Neural cell (in vitro differentiated cells): Measurements from ENCODE around the gene AGTRAP. TPM values are rescaled to one million over a fixed set of nuclear protein-coding genes. Genes with fewer than 3 reads are reported as not detected.

ENCODE experiments used
- H2AFZ ChIP-seq: fragments of 200-600, 300-800 bp; sonication (generic), shearing (Covaris generic); 2 replicates; pipeline ENCODE4 v1.6.0; 2014; ENCODE audit warnings: low read depth, mild to moderate bottlenecking, antibody characterized with exemption, low read length, moderate library complexity
- H3F3A ChIP-seq: fragments of 200-600 bp; shearing (Covaris generic); 2 replicates; pipeline ENCODE4 v1.6.1; 2016; ENCODE audit warnings: mild to moderate bottlenecking, moderate library complexity, mixed read lengths, antibody characterized with exemption, low read length; ENCODE audit not compliant: insufficient read depth, poor library complexity, severe bottlenecking
- H3K27ac ChIP-seq: fragments of 200-600, 300-800 bp; sonication (generic), shearing (Covaris generic); 2 replicates; pipeline ENCODE4 v1.5.1; 2014; ENCODE audit warnings: mild to moderate bottlenecking, low read length, moderate library complexity
- H3K27me3 ChIP-seq: fragments of 300-800, 200-600 bp; sonication (generic), shearing (Covaris generic); 2 replicates; pipeline ENCODE4 v1.6.0; 2014; ENCODE audit warnings: mild to moderate bottlenecking, low read depth, low read length, moderate library complexity; ENCODE audit not compliant: insufficient read depth
- H3K36me3 ChIP-seq: fragments of 300-800, 200-600 bp; sonication (generic), shearing (Covaris generic); 2 replicates; pipeline ENCODE4 v1.5.1; 2014; ENCODE audit warnings: mild to moderate bottlenecking, antibody characterized with exemption, low read length, moderate library complexity; ENCODE audit not compliant: insufficient read depth
- H3K4me2 ChIP-seq: fragments of 300-800, 200-600 bp; sonication (generic), shearing (Covaris generic); 2 replicates; pipeline ENCODE4 v1.6.0; 2014; ENCODE audit warnings: mild to moderate bottlenecking, low read length
- H3K4me3 ChIP-seq: fragments of 300-800, 200-600 bp; sonication (generic), shearing (Covaris generic); 2 replicates; pipeline ENCODE4 v1.5.1; 2014; ENCODE audit warnings: mild to moderate bottlenecking, low read length, moderate library complexity
- H3K79me2 ChIP-seq: fragments of 200-600 bp; shearing (Covaris generic); replicated peaks from 2 replicates; pipeline ENCODE4 v1.6.0; 2014; ENCODE audit warnings: mild to moderate bottlenecking, low read length, moderate library complexity; ENCODE audit not compliant: insufficient read depth
- H3K9ac ChIP-seq: fragments of 300-800, 200-600 bp; sonication (generic), shearing (Covaris generic); 2 replicates; pipeline ENCODE4 v1.6.1; 2016; ENCODE audit warnings: mild to moderate bottlenecking, low read length, mixed read lengths
- H3K9me2 ChIP-seq: fragments of 200-600 bp; shearing (Covaris generic); 2 replicates; pipeline ENCODE4 v1.6.1; 2016; ENCODE audit warnings: mild to moderate bottlenecking, low read length, mixed read lengths; ENCODE audit not compliant: insufficient read depth
- H3K9me3 ChIP-seq: fragments of 200-600, 300-800 bp; sonication (generic), shearing (Covaris generic); 2 replicates; pipeline ENCODE4 v1.6.1; 2016; ENCODE audit warnings: mild to moderate bottlenecking, mixed run types, low read length, moderate library complexity, mixed read lengths
- H4K20me1 ChIP-seq: fragments of 200-600 bp; shearing (Covaris generic); 2 replicates; pipeline ENCODE4 v1.6.1; 2016; ENCODE audit warnings: mild to moderate bottlenecking, mixed run types; ENCODE audit not compliant: insufficient read depth
- EP300 ChIP-seq: fragments of 450-650 bp; conservative IDR thresholded peaks from 2 replicates; pipeline ENCODE4 v1.6.1; 2014; ENCODE audit warnings: antibody characterized with exemption, mild to moderate bottlenecking, moderate library complexity; ENCODE audit not compliant: poor library complexity, severe bottlenecking
- EZH2 ChIP-seq: fragments of 200-600, 300-800 bp; shearing (Covaris generic), sonication (generic); IDR thresholded peaks from 2 replicates; pipeline ENCODE4 v1.6.1; 2014; ENCODE audit warnings: antibody characterized with exemption, low read length, borderline replicate concordance, mild to moderate bottlenecking; ENCODE audit not compliant: insufficient read depth, poor library complexity, severe bottlenecking
- MXI1 ChIP-seq: fragments of 450-650 bp; conservative IDR thresholded peaks from 2 replicates; pipeline ENCODE4 v1.6.1; 2014; ENCODE audit warnings: antibody characterized with exemption, mild to moderate bottlenecking; ENCODE audit not compliant: poor library complexity, severe bottlenecking
- POLR2AphosphoS5 ChIP-seq: IDR thresholded peaks from 2 replicates; pipeline ENCODE4 v1.6.1; 2012
- RAD21 ChIP-seq: fragments of 450-650 bp; conservative IDR thresholded peaks from 2 replicates; pipeline ENCODE4 v1.6.1; 2014; ENCODE audit warnings: antibody characterized with exemption, mild to moderate bottlenecking, moderate library complexity
- SMC3 ChIP-seq: fragments of 450-650 bp; conservative IDR thresholded peaks from 2 replicates; pipeline ENCODE4 v1.6.1; 2014; ENCODE audit warnings: antibody characterized with exemption, mild to moderate bottlenecking, moderate library complexity; ENCODE audit not compliant: poor library complexity
- TAF1 ChIP-seq: IDR thresholded peaks from 2 replicates; pipeline ENCODE4 v1.6.1; 2012; ENCODE audit warnings: low read depth
- polyA plus RNA-seq: library from polyadenylated mRNA; depleted of rRNA; stranded (reverse); fragments of >200 nt; gene quantifications from 2 replicates; pipeline ENCODE4 v1.2.3, GENCODE V29; 2014
- TF ChIP-seq, protein P1 (sequence below): IDR thresholded peaks from 2 replicates; pipeline ENCODE4 v1.6.1; 2012; ENCODE audit warnings: borderline replicate concordance
- TF ChIP-seq, protein P2 (sequence below): fragments of 450-650 bp; IDR thresholded peaks from 2 replicates; pipeline ENCODE4 v1.5.1; 2014; ENCODE audit warnings: antibody characterized with exemption, mild to moderate bottlenecking, moderate library complexity; ENCODE audit not compliant: poor library complexity, severe bottlenecking

AGTRAP gene
- polyA plus RNA-seq, 1 donor from 2014 or later, result 4.4 TPM

DNA sequence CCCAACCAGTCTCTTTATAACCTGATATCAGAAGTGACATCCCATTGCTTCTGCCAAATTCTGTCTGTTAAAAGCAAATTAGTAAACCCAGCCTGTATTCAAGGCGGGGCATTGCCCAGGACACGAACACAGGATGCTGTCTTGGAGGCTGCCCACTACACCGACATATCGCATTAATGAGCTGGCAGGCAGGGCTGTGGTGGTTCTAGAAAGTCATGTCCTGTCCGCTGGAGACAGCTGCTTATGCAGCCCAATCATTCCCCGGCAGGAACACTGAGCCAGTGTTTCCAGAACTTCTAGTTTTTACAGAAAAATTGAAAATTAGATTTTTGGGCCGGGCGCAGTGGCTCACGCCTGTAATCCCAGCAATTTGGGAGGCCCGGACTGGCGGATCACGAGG lies 45.4 kb downstream of the AGTRAP start:
- no peak overlapping the region for H3K4me3 ChIP-seq
- no peaks in the 10 kb centered on the region for H3K36me3 ChIP-seq
- H4K20me1 ChIP-seq, result no peaks in the 10 kb centered on the region
- H3K79me2 ChIP-seq, result no peaks in the 10 kb centered on the region
- H3F3A ChIP-seq, result no peaks in the 10 kb centered on the region
- H3K4me2 ChIP-seq, result no peak overlapping the region
- no peaks in the 10 kb centered on the region for H3K9me3 ChIP-seq
- H3K9ac ChIP-seq, result no peak overlapping the region
- no peaks in the 10 kb centered on the region for H3K27me3 ChIP-seq
- H2AFZ ChIP-seq, result no peak overlapping the region
- H3K27ac ChIP-seq, result no peak overlapping the region
- TF ChIP-seq, protein P1, sequence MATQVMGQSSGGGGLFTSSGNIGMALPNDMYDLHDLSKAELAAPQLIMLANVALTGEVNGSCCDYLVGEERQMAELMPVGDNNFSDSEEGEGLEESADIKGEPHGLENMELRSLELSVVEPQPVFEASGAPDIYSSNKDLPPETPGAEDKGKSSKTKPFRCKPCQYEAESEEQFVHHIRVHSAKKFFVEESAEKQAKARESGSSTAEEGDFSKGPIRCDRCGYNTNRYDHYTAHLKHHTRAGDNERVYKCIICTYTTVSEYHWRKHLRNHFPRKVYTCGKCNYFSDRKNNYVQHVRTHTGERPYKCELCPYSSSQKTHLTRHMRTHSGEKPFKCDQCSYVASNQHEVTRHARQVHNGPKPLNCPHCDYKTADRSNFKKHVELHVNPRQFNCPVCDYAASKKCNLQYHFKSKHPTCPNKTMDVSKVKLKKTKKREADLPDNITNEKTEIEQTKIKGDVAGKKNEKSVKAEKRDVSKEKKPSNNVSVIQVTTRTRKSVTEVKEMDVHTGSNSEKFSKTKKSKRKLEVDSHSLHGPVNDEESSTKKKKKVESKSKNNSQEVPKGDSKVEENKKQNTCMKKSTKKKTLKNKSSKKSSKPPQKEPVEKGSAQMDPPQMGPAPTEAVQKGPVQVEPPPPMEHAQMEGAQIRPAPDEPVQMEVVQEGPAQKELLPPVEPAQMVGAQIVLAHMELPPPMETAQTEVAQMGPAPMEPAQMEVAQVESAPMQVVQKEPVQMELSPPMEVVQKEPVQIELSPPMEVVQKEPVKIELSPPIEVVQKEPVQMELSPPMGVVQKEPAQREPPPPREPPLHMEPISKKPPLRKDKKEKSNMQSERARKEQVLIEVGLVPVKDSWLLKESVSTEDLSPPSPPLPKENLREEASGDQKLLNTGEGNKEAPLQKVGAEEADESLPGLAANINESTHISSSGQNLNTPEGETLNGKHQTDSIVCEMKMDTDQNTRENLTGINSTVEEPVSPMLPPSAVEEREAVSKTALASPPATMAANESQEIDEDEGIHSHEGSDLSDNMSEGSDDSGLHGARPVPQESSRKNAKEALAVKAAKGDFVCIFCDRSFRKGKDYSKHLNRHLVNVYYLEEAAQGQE, result no peak
- TF ChIP-seq EP300 (no peak), SMC3 (no peak), RAD21 (no peak), MXI1 (no peak), TAF1 (no peak)
- TF ChIP-seq, protein P2, sequence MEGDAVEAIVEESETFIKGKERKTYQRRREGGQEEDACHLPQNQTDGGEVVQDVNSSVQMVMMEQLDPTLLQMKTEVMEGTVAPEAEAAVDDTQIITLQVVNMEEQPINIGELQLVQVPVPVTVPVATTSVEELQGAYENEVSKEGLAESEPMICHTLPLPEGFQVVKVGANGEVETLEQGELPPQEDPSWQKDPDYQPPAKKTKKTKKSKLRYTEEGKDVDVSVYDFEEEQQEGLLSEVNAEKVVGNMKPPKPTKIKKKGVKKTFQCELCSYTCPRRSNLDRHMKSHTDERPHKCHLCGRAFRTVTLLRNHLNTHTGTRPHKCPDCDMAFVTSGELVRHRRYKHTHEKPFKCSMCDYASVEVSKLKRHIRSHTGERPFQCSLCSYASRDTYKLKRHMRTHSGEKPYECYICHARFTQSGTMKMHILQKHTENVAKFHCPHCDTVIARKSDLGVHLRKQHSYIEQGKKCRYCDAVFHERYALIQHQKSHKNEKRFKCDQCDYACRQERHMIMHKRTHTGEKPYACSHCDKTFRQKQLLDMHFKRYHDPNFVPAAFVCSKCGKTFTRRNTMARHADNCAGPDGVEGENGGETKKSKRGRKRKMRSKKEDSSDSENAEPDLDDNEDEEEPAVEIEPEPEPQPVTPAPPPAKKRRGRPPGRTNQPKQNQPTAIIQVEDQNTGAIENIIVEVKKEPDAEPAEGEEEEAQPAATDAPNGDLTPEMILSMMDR, result no peak
- H3K9me2 ChIP-seq, result no peaks in the 10 kb centered on the region

DNA sequence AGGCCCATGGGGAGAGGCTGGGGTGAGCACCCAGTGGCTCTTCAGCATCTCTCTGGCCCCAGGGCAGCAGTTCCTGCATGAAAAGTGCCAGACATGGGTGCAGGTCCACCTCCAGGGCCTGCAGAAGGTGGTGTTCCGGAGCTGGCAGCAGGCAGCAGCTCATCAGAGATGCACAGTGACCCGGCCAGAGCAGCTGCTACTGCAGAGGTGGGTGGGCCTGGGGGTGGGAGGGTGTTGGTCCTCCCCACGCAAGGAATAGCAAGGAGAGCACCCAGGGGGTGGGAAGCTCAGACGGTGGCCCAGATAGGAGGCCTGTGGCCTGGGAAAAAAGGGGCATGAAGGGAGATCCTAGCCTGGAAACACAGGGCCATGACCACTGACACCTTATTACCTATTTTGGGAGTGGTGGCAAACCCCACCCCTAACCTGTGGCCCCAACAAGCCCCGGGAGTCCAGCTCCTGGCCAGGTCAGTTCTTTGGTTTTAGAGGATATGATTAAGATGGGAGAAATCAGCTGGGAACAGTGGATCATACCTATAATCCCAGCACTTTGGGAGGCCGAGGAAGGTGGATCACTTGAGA lies 46.3 kb downstream of the AGTRAP start:
- no peaks in the 10 kb centered on the region for H3K9me2 ChIP-seq
- H3K27me3 ChIP-seq, result no peaks in the 10 kb centered on the region
- H3K27ac ChIP-seq, result no peak overlapping the region
- H3F3A ChIP-seq, result no peaks in the 10 kb centered on the region
- H4K20me1 ChIP-seq, result no peaks in the 10 kb centered on the region
- no peaks in the 10 kb centered on the region for H3K36me3 ChIP-seq
- H2AFZ ChIP-seq, result no peak overlapping the region
- no peak overlapping the region for H3K4me3 ChIP-seq
- no peaks in the 10 kb centered on the region for H3K9me3 ChIP-seq
- no peak overlapping the region for H3K9ac ChIP-seq
- no peaks in the 10 kb centered on the region for H3K79me2 ChIP-seq
- TF ChIP-seq TAF1 (no peak), RAD21 (no peak)
- H3K4me2 ChIP-seq, result no peak overlapping the region

- Histone ChIP-seq H3K27ac (no peak overlapping the region), H3K9ac (no peak overlapping the region), H3K4me2 (no peak overlapping the region), H3K9me2 (no peaks in the 10 kb centered on the region), H3K36me3 (no peaks in the 10 kb centered on the region), H3K9me3 (no peaks in the 10 kb centered on the region), H3K4me3 (no peak overlapping the region), H3F3A (no peaks in the 10 kb centered on the region), H2AFZ (no peak overlapping the region), H3K79me2 (no peaks in the 10 kb centered on the region), H4K20me1 (no peaks in the 10 kb centered on the region), H3K27me3 (no peaks in the 10 kb centered on the region)
- TF ChIP-seq, protein P2, result no peak
- TF ChIP-seq SMC3, result no peak
- TF ChIP-seq RAD21, result no peak
- TF ChIP-seq EP300, result no peak
- no peak for TF ChIP-seq MXI1
- no peak for TF ChIP-seq EZH2
- TF ChIP-seq, protein P1, result no peak
- TF ChIP-seq TAF1, result no peak
- no peak for TF ChIP-seq POLR2AphosphoS5
Observed at GRCh38 chr1:11783556-11783955, 47.6 kb downstream of the AGTRAP start.
